ENCODE measurements around the gene SHROOM3.
"Not testable (repeated sequence)": the region's sequence is repeated elsewhere in the genome, so short reads cannot be mapped to it uniquely, and the experiment has no call there.

The SHROOM3 gene

GRCh38 chr4:76725039-76725438 lies 290.0 kb downstream of the SHROOM3 start:
- no peak for DNase-seq (ENCODE audit: low spot score)

GRCh38 chr4:76726176-76726575 lies 291.1 kb downstream of the SHROOM3 start:
- no peak for DNase-seq (ENCODE audit: low spot score)

- no peak for DNase-seq (ENCODE audit: low spot score)
Observed at GRCh38 chr4:76726631-76727030, 291.6 kb downstream of the SHROOM3 start.

GRCh38 chr4:76727934-76728333 lies 292.9 kb downstream of the SHROOM3 start:
- not testable (repeated sequence) for DNase-seq (ENCODE audit: low spot score)

GRCh38 chr4:76729460-76729859 lies 294.4 kb downstream of the SHROOM3 start:
- DNase-seq (ENCODE audit: low spot score): no peak

- no peak for DNase-seq (ENCODE audit: low spot score)
Observed at GRCh38 chr4:76729980-76730379, 295.0 kb downstream of the SHROOM3 start.

GRCh38 chr4:76732246-76732645 lies 297.2 kb downstream of the SHROOM3 start:
- no peak for DNase-seq (ENCODE audit: low spot score)

- no peak for DNase-seq (ENCODE audit: low spot score)
Observed at GRCh38 chr4:76733068-76733771, 298.2 kb downstream of the SHROOM3 start.

- DNase-seq (ENCODE audit: low spot score): peak; percentile 22
Observed at GRCh38 chr4:76736414-76736813, 301.4 kb downstream of the SHROOM3 start.

- DNase-seq (ENCODE audit: low spot score): no peak
Observed at GRCh38 chr4:76737180-76737579, 302.2 kb downstream of the SHROOM3 start.

- no peak for DNase-seq (ENCODE audit: low spot score)
Observed at GRCh38 chr4:76737771-76738085, 302.7 kb downstream of the SHROOM3 start.

- peak; percentile 88 for DNase-seq (ENCODE audit: low spot score)
Observed at GRCh38 chr4:76738086-76738931, 303.3 kb downstream of the SHROOM3 start.

- no peak for DNase-seq (ENCODE audit: low spot score)
Observed at GRCh38 chr4:76740192-76740591, 305.2 kb downstream of the SHROOM3 start.

GRCh38 chr4:76740866-76741662 lies 306.0 kb downstream of the SHROOM3 start:
- DNase-seq (ENCODE audit: low spot score): no peak

GRCh38 chr4:76741663-76742020 lies 306.6 kb downstream of the SHROOM3 start:
- no peak for DNase-seq (ENCODE audit: low spot score)

GRCh38 chr4:76744241-76744921 lies 309.4 kb downstream of the SHROOM3 start:
- DNase-seq (ENCODE audit: low spot score): peak; percentile 49

GRCh38 chr4:76745240-76745639 lies 310.2 kb downstream of the SHROOM3 start:
- DNase-seq (ENCODE audit: low spot score): no peak

GRCh38 chr4:76747563-76747962 lies 312.5 kb downstream of the SHROOM3 start:
- DNase-seq (ENCODE audit: low spot score): no peak

- DNase-seq (ENCODE audit: low spot score): no peak
Observed at GRCh38 chr4:76748649-76749048, 313.6 kb downstream of the SHROOM3 start.

- DNase-seq (ENCODE audit: low spot score): no peak
Observed at GRCh38 chr4:76749355-76749754, 314.3 kb downstream of the SHROOM3 start.

- DNase-seq (ENCODE audit: low spot score): no peak
Observed at GRCh38 chr4:76750716-76751115, 315.7 kb downstream of the SHROOM3 start.
